H1 (cell line): ENCODE results near the gene SIK3. TPM values are rescaled to one million over a fixed set of nuclear protein-coding genes. Genes with fewer than 3 reads are reported as not detected.

Source experiments
- CTCF ChIA-PET: fragments of 300-600 bp; sonication (Branson Sonifier 250); formaldehyde crosslinking; loops from one replicate; lab custom pipeline; 2021; ENCODE audit not compliant: partially characterized antibody; lab: Charles Lee
- POLR2A ChIA-PET: fragments of 300-600 bp; sonication (Branson Sonifier 250); formaldehyde crosslinking; loops from one replicate; lab custom pipeline; 2021; ENCODE audit warnings: inconsistent platforms; ENCODE audit not compliant: partially characterized antibody; lab: Charles Lee
- DNase-seq, 2 experiments: peaks; one replicate each; pipeline versions ENCODE4 v3.0.0 to v3.0.0-alpha.2; 2010 to 2022; ENCODE audit warnings: low spot score in 2 of 2, low read depth in 1 of 2, mixed read lengths in 1 of 2
- FAIRE-seq: peaks from 2 replicates; lab custom pipeline; 2011; peaks lifted over from hg19 to GRCh38; lab: Jason Lieb, UNC
- H2AFZ ChIP-seq: 2 replicates; pipeline ENCODE4 v1.8.1; 2012; ENCODE audit warnings: low read length, inconsistent platforms
- H2AK5ac ChIP-seq: 2 replicates; pipeline ENCODE4 v1.6.1; 2013; ENCODE audit warnings: low read depth, low read length
- H2BK120ac ChIP-seq: replicated peaks from 2 replicates; pipeline ENCODE3; 2013; ENCODE audit warnings: low read depth, low read length, inconsistent platforms
- H2BK12ac ChIP-seq: 2 replicates; pipeline ENCODE4 v1.6.1; 2013; ENCODE audit warnings: low read depth, low read length
- H2BK15ac ChIP-seq: 2 replicates; pipeline ENCODE4 v1.6.1; 2013; ENCODE audit warnings: low read length
- H2BK20ac ChIP-seq: 2 replicates; pipeline ENCODE4 v1.6.1; 2013; ENCODE audit warnings: low read length
- H2BK5ac ChIP-seq: 2 replicates; pipeline ENCODE4 v1.6.1; 2013; ENCODE audit warnings: low read depth, low read length
- H3K14ac ChIP-seq: 2 replicates; pipeline ENCODE4 v1.6.1; 2013; ENCODE audit warnings: inconsistent platforms; ENCODE audit not compliant: insufficient read length
- H3K18ac ChIP-seq: 2 replicates; pipeline ENCODE4 v1.6.1; 2013; ENCODE audit warnings: low read length; ENCODE audit errors: extremely low read depth
- H3K23ac ChIP-seq: 2 replicates; pipeline ENCODE4 v1.6.1; 2013; ENCODE audit warnings: inconsistent platforms; ENCODE audit not compliant: insufficient read length
- H3K23me2 ChIP-seq: 2 replicates; pipeline ENCODE4 v1.6.1; 2013; ENCODE audit warnings: low read depth, low read length
- H3K27ac ChIP-seq: 2 replicates; pipeline ENCODE4 v1.6.1; 2011; ENCODE audit warnings: low read depth, low read length, inconsistent platforms
- H3K27me3 ChIP-seq, 4 experiments: replicated peaks in 1 of 4; 1 replicate in 1 of 4; 2 replicates in 3 of 4; pipeline versions ENCODE4 v1.6.1 to v1.8.1; 2011 to 2013; ENCODE audit warnings: low read length in 3 of 4, mild to moderate bottlenecking in 3 of 4, inconsistent platforms in 2 of 4, mixed read lengths in 2 of 4, moderate library complexity in 1 of 4; ENCODE audit not compliant: control insufficient read depth in 3 of 4, insufficient read depth in 3 of 4; ENCODE audit errors: extremely low read depth in 1 of 4
- H3K36me3 ChIP-seq, 4 experiments: 2 replicates each; pipeline versions ENCODE4 v1.6.1 to v1.8.1; 2011 to 2013; ENCODE audit warnings: mild to moderate bottlenecking in 4 of 4, low read length in 3 of 4, moderate library complexity in 2 of 4, control low read depth in 1 of 4, inconsistent platforms in 1 of 4; ENCODE audit not compliant: insufficient read depth in 4 of 4, control insufficient read depth in 2 of 4
- H3K4ac ChIP-seq: replicated peaks from 2 replicates; pipeline ENCODE3; 2013; ENCODE audit warnings: low read length, low read depth, mixed read lengths, inconsistent platforms; ENCODE audit not compliant: insufficient read length
- H3K4me1 ChIP-seq, 4 experiments: replicated peaks in 1 of 4; 1 replicate in 1 of 4; 2 replicates in 3 of 4; pipeline versions ENCODE4 v1.6.1 to v1.8.1; 2011 to 2013; ENCODE audit warnings: low read length in 3 of 4, inconsistent platforms in 2 of 4, mixed read lengths in 1 of 4; ENCODE audit not compliant: insufficient read depth in 4 of 4, control insufficient read depth in 3 of 4
- H3K4me2 ChIP-seq, 2 experiments: 2 replicates each; pipeline versions ENCODE4 v1.6.1 to v1.8.1; 2011 to 2013; ENCODE audit warnings: low read depth in 2 of 2, low read length in 2 of 2, control low read depth in 1 of 2, inconsistent platforms in 1 of 2, mild to moderate bottlenecking in 1 of 2; ENCODE audit not compliant: insufficient read depth in 1 of 2
- H3K4me3 ChIP-seq, 4 experiments: fragments of 200-600, 300-600 bp in 1 of 4; sonication (generic), shearing (Covaris generic), sonication (Bioruptor Twin) in 1 of 4; 2 replicates each; pipeline versions ENCODE4 v1.5.1 to v1.8.1; 2011 to 2016; ENCODE audit warnings: low read length in 4 of 4, low read depth in 3 of 4, control low read depth in 2 of 4, inconsistent platforms in 2 of 4, mild to moderate bottlenecking in 2 of 4, mixed read lengths in 1 of 4, moderate library complexity in 1 of 4; ENCODE audit not compliant: insufficient read depth in 2 of 4; ENCODE audit errors: extremely low read depth in 1 of 4
- H3K56ac ChIP-seq: replicated peaks from 2 replicates; pipeline ENCODE3; 2013; ENCODE audit warnings: low read depth, mild to moderate bottlenecking, mixed read lengths, low read length, inconsistent platforms; ENCODE audit not compliant: insufficient read length
- H3K79me1 ChIP-seq: 2 replicates; pipeline ENCODE4 v1.6.1; 2013; ENCODE audit warnings: low read depth, low read length, control low read depth
- H3K79me2 ChIP-seq, 2 experiments: 2 replicates each; pipeline versions ENCODE4 v1.6.1 to v1.8.1; 2012 to 2013; ENCODE audit warnings: low read length in 2 of 2, mild to moderate bottlenecking in 2 of 2, inconsistent platforms in 1 of 2; ENCODE audit not compliant: insufficient read depth in 2 of 2, control insufficient read depth in 1 of 2
- H3K9ac ChIP-seq, 4 experiments: replicated peaks in 1 of 4; 1 replicate in 1 of 4; 2 replicates in 3 of 4; pipeline versions ENCODE4 v1.6.1 to v1.8.1; 2011 to 2013; ENCODE audit warnings: low read depth in 3 of 4, low read length in 3 of 4, control low read depth in 2 of 4, mild to moderate bottlenecking in 2 of 4, moderate library complexity in 2 of 4, inconsistent platforms in 1 of 4; ENCODE audit errors: extremely low read depth in 1 of 4
- H3K9me3 ChIP-seq, 2 experiments: 2 replicates each; pipeline versions ENCODE4 v1.6.1 to v1.8.1; 2012 to 2013; ENCODE audit warnings: mild to moderate bottlenecking in 2 of 2, moderate library complexity in 2 of 2, control low read depth in 1 of 2, inconsistent platforms in 1 of 2, low read depth in 1 of 2, low read length in 1 of 2, mixed read lengths in 1 of 2; ENCODE audit not compliant: insufficient read depth in 2 of 2
- H4K20me1 ChIP-seq, 2 experiments: replicated peaks in 1 of 2; 2 replicates each; pipeline versions ENCODE3 to v1.8.1; 2011 to 2013; ENCODE audit warnings: inconsistent platforms in 2 of 2, low read length in 2 of 2, mild to moderate bottlenecking in 1 of 2; ENCODE audit not compliant: insufficient read depth in 2 of 2, control insufficient read depth in 1 of 2
- H4K5ac ChIP-seq: 2 replicates; pipeline ENCODE4 v1.6.1; 2013; ENCODE audit warnings: low read length, low read depth, mixed read lengths, inconsistent platforms; ENCODE audit not compliant: insufficient read length
- H4K8ac ChIP-seq: 2 replicates; pipeline ENCODE4 v1.8.0; 2013; ENCODE audit warnings: mild to moderate bottlenecking, moderate library complexity, low read length, inconsistent platforms; ENCODE audit not compliant: insufficient read depth; ENCODE audit errors: extremely low read depth
- H4K91ac ChIP-seq: replicated peaks from 2 replicates; pipeline ENCODE3; 2013; ENCODE audit warnings: low read length, mixed read lengths, inconsistent platforms; ENCODE audit not compliant: insufficient read length
- HDAC2 ChIP-seq, 2 experiments: fragments of 300-600 bp in 1 of 2; sonication (generic) in 1 of 2; IDR thresholded peaks; 2 replicates each; pipeline ENCODE4 v1.6.1; 2011 to 2012; ENCODE audit warnings: low read depth in 2 of 2, low read length in 2 of 2, mild to moderate bottlenecking in 2 of 2, moderate library complexity in 2 of 2, borderline replicate concordance in 1 of 2, inconsistent platforms in 1 of 2
- POLR2A ChIP-seq, 2 experiments: IDR thresholded peaks; 1 replicate in 1 of 2; 2 replicates in 1 of 2; pipeline ENCODE4 v1.6.1; 2011; ENCODE audit warnings: low read depth in 2 of 2, low read length in 2 of 2, mild to moderate bottlenecking in 2 of 2; ENCODE audit errors: control extremely low read depth in 1 of 2
- SAP30 ChIP-seq: fragments of 300-600 bp; sonication (generic); IDR thresholded peaks from 2 replicates; pipeline ENCODE4 v1.7.1; 2012; ENCODE audit warnings: low read length, moderate library complexity, mild to moderate bottlenecking, inconsistent platforms; ENCODE audit not compliant: insufficient read depth, insufficient replicate concordance
- SRF ChIP-seq: IDR thresholded peaks from 2 replicates; pipeline ENCODE4 v1.6.1; 2011; ENCODE audit warnings: mild to moderate bottlenecking, low read depth, low read length, moderate library complexity
- WGBS, 2 experiments: shearing (Covaris generic) in 1 of 2; methylation state at CpG; one replicate each; pipeline versions ENCODE4 v1.1.6 to v1.1.7; 2013 to 2015; ENCODE audit warnings: low lambda C conversion rate in 2 of 2, mixed read lengths in 2 of 2, inconsistent platforms in 1 of 2, low coverage in 1 of 2, missing lambda C conversion rate in 1 of 2; ENCODE audit not compliant: insufficient replicate concordance in 2 of 2, insufficient coverage in 1 of 2, insufficient read length in 1 of 2; ENCODE audit errors: extremely low coverage in 1 of 2, missing lambda C conversion rate in 1 of 2; 5-methylcytosine and 5-hydroxymethylcytosine counted together
- polyA plus RNA-seq, 7 experiments: library from polyadenylated mRNA; depleted of rRNA in 3 of 7; stranded (reverse) in 5 of 7; unstranded in 2 of 7; fragments of >200 nt in 5 of 7; fragments of 200-250 nt in 2 of 7; gene quantifications; 1 replicate in 5 of 7; 2 replicates in 1 of 7; 4 replicates in 1 of 7; pipeline versions ENCODE4 v1.2.1 to v1.2.3, GENCODE V29; 2011 to 2013; ENCODE audit warnings: missing spikeins in 2 of 7, mixed read lengths in 2 of 7
- total RNA-seq: library from RNA; stranded (reverse); fragmentation: NEBNext Ultra II Directional; extraction: Animal tissue kit (Norgen Biotek cat#: 25700); gene quantifications from 2 replicates; pipeline ENCODE4 v1.2.1, GENCODE V29; 2021
- TF ChIP-seq, protein P1 (sequence below): IDR thresholded peaks from 2 replicates; pipeline ENCODE4 v1.6.1; 2011; ENCODE audit warnings: low read depth, mild to moderate bottlenecking, low read length; ENCODE audit not compliant: insufficient read depth
- TF ChIP-seq, protein P2 (sequence below), 3 experiments: IDR thresholded peaks; 1 replicate in 2 of 3; 2 replicates in 1 of 3; pipeline versions ENCODE4 v1.5.1 to v1.6.1; 2011; ENCODE audit warnings: low read length in 3 of 3, mild to moderate bottlenecking in 3 of 3, inconsistent platforms in 2 of 3, low read depth in 1 of 3, moderate library complexity in 1 of 3; ENCODE audit not compliant: insufficient read depth in 1 of 3; ENCODE audit errors: control extremely low read depth in 1 of 3

The SIK3 gene
- total and polyA plus RNA-seq, 2 of the 8 experiments (the other 6 are each of a cell fraction or from before 2014, with no cell fraction given): 19.9 to 32.1 TPM

DNA sequence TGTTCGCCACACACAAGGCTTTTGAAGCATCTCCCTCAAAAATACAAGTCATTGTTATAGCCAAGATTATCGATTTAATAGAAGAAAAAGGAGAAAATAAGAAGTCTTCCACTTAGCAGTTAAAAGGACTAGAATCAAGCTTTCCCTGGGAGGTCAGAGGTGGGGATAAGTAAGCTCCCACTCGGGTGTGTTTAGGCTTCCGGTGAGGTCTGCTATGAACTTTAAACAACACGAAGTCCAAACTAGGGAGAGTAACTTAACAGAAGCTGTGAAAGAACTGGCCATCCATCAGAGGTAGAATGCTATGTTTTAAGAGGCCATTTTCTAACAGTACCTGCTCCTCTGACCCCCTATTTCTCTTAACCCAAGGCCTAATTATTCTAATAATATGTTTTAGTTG, 169.4 kb downstream of the SIK3 start:
- Histone ChIP-seq H3K36me3 (peaks cover 0 to 6% (median 0%) of the 10 kb centered on the region in 4 experiments; a peak in 1 of 8 replicates), H3K79me1 (no peaks in the 10 kb centered on the region), H2BK20ac (no peak overlapping the region), H3K27me3 (no peaks in the 10 kb centered on the region), H4K5ac (no peak overlapping the region), H4K91ac (no peak overlapping the region), H2BK15ac (no peak overlapping the region), H2AFZ (no peak overlapping the region), H2AK5ac (no peak overlapping the region), H3K18ac (no peak overlapping the region), H3K23ac (no peak overlapping the region), H4K20me1 (peaks cover 0 to 2% of the 10 kb centered on the region in 2 experiments), H4K8ac (no peak overlapping the region), H3K27ac (no peak overlapping the region), H2BK5ac (no peak overlapping the region), H2BK120ac (no peak overlapping the region), H3K56ac (no peak overlapping the region), H3K4me3 (no peak overlapping the region), H3K23me2 (no peaks in the 10 kb centered on the region; the same call in 1 of the 2 replicates), H3K9ac (no peak overlapping the region), H3K4me1 (peaks cover 1 to 7% (median 5%) of the 10 kb centered on the region in 4 experiments; a peak in 4 of 7 replicates), H3K9me3 (no peaks in the 10 kb centered on the region), H3K4me2 (no peak overlapping the region), H3K14ac (no peak overlapping the region), H3K79me2 (no peaks in the 10 kb centered on the region), H3K4ac (no peak overlapping the region), H2BK12ac (no peak overlapping the region)
- CTCF ChIA-PET: interaction anchor here (1.1 to 1.9 kb wide), 5 partner anchors 10 to 177 kb away, joined by 3 to 19 read pairs (median 7); no protein-coding TSS in a partner anchor
- POLR2A ChIA-PET: interaction anchor here (2.1 kb wide), 1 partner anchor 9 kb away, joined by 6 read pairs; no protein-coding TSS in a partner anchor
- FAIRE-seq (no peak), DNase-seq (no peak)
- TF ChIP-seq SRF (no peak), HDAC2 (IDR thresholded peaks at IDR 0.05; ENCODE audit: borderline replicate concordance in 1 of 2, low read depth in 2 of 2, low read length in 2 of 2) (no peak), SAP30 (no peak), POLR2A (IDR thresholded peaks at IDR 0.05; ENCODE audit: control extremely low read depth in 1 of 2, low read depth in 2 of 2, low read length in 2 of 2) (no peak)
- TF ChIP-seq, protein P1, sequence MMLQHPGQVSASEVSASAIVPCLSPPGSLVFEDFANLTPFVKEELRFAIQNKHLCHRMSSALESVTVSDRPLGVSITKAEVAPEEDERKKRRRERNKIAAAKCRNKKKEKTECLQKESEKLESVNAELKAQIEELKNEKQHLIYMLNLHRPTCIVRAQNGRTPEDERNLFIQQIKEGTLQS: no peak
- TF ChIP-seq, protein P2, sequence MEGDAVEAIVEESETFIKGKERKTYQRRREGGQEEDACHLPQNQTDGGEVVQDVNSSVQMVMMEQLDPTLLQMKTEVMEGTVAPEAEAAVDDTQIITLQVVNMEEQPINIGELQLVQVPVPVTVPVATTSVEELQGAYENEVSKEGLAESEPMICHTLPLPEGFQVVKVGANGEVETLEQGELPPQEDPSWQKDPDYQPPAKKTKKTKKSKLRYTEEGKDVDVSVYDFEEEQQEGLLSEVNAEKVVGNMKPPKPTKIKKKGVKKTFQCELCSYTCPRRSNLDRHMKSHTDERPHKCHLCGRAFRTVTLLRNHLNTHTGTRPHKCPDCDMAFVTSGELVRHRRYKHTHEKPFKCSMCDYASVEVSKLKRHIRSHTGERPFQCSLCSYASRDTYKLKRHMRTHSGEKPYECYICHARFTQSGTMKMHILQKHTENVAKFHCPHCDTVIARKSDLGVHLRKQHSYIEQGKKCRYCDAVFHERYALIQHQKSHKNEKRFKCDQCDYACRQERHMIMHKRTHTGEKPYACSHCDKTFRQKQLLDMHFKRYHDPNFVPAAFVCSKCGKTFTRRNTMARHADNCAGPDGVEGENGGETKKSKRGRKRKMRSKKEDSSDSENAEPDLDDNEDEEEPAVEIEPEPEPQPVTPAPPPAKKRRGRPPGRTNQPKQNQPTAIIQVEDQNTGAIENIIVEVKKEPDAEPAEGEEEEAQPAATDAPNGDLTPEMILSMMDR (IDR thresholded peaks at IDR 0.05; ENCODE audit: control extremely low read depth in 1 of 3, insufficient read depth in 1 of 3, low read depth in 1 of 3, low read length in 3 of 3): no peak
- WGBS, 2 experiments: 84% methylated on average over 5 of the region's 5 CpGs; no CpG with 5 or more reads in 1 of the 2 experiments
